Measurements from ENCODE around the gene FBXO36.

The FBXO36 gene

GRCh38 chr2:229969921-229970320 is 47.6 kb downstream of the FBXO36 start:
- no peak for DNase-seq (ENCODE audit: low read depth in 2 of 2)

DNA sequence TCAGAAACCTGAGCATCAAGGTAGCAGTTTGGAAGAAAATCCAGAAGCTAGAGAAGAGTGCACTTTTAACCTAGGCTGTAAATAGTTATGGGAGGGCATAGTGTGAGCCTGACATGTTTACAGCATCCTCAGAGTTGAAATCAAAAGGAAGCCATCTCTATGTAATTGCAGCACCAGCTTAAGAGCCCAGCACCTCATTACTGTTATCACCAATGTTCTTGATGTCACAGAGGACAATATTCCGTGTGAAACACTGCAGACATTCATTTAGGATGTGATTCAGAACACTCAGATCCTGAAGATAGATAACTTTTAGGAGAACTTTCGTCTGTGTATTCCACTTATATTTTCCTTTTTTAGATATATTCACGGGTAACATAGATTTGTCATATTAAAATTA is 48.1 kb downstream of the FBXO36 start:
- no peak for DNase-seq (ENCODE audit: low read depth in 2 of 2)

- DNase-seq (ENCODE audit: low read depth in 2 of 2) = no peak
Measured at GRCh38 chr2:229971298-229971790, 49.0 kb downstream of the FBXO36 start.

- no peak for DNase-seq (ENCODE audit: low read depth in 2 of 2)
Measured at GRCh38 chr2:229974266-229974665, 52.0 kb downstream of the FBXO36 start.

- no peak for DNase-seq (ENCODE audit: low read depth in 2 of 2)
Measured at GRCh38 chr2:229980431-229981184, 58.3 kb downstream of the FBXO36 start.

- DNase-seq (ENCODE audit: low read depth in 2 of 2) = no peak
Measured at GRCh38 chr2:229993236-229993635, 70.9 kb downstream of the FBXO36 start.

DNA sequence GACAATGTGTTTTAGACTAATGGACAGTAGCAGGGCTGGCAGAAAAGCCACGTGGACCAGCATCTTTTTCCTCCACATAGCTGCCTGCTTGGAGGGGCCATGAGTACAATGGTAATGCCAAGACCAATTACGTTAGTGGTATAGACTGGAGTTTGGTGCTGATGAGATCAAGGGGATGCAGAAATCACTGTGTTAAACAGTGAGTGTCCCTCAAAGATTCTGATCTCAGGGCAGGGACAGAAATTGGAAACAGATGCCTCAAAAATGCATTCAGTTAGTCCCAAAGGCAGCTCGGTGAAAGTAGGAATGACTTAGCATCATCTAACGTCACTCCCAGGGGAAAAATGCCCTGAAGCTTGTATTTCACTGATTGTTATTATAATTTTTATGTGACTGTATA is 74.0 kb downstream of the FBXO36 start:
- no peak for DNase-seq (ENCODE audit: low read depth in 2 of 2)

- DNase-seq (ENCODE audit: low read depth in 2 of 2) = no peak
Measured at GRCh38 chr2:229997565-229997964, 75.3 kb downstream of the FBXO36 start.

GRCh38 chr2:230000118-230000841 is 78.0 kb downstream of the FBXO36 start:
- DNase-seq (ENCODE audit: low read depth in 2 of 2) = no peak

- peak; percentile 45 to 52 for DNase-seq (ENCODE audit: low read depth in 2 of 2)
Measured at GRCh38 chr2:230007931-230008707, 85.8 kb downstream of the FBXO36 start.

GRCh38 chr2:230008708-230009066 is 86.4 kb downstream of the FBXO36 start:
- no peak for DNase-seq (ENCODE audit: low read depth in 2 of 2)

DNA sequence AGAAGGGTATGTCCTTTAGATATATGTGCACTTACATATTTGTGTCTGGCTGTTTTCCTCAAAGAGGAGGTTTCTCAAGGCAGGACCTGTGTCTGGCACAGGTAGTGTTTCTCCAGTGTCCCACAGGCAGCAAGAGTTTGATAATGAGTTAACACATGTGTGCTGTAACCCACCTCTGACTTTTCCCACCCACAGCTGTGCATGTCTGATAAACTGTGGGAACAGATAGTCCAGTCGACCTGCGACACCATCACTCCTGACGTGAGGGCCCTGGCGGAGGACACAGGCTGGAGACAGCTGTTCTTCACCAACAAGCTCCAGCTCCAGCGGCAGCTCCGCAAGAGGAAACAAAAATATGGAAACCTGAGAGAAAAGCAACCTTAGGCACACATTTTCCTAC is 88.2 kb downstream of the FBXO36 start:
- DNase-seq (ENCODE audit: low read depth in 2 of 2) = no peak

DNA sequence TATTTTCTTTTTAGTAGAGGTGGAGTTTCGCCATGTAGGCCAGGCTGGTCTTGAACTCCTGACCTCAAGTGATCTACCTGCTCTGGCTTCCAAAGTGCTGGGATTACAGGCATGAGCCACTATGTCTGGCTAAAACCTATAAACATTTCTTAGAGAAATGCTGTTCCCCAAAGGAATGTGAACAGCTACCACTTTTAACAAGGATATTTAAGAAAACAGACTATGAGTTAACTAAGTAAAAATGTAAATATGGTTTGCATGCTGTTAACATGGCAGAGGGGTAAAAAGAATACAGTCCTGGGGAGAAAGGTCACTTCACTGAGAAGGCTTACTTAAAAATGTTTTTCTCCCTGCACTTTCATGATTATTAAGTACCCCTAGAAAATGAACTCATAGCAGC is 89.3 kb downstream of the FBXO36 start:
- DNase-seq (ENCODE audit: low read depth in 2 of 2) = no peak

- DNase-seq (ENCODE audit: low read depth in 2 of 2) = no peak
Measured at GRCh38 chr2:230012267-230012884, 90.1 kb downstream of the FBXO36 start.

- DNase-seq (ENCODE audit: low read depth in 2 of 2) = no peak
Measured at GRCh38 chr2:230016844-230017243, 94.5 kb downstream of the FBXO36 start.

DNA sequence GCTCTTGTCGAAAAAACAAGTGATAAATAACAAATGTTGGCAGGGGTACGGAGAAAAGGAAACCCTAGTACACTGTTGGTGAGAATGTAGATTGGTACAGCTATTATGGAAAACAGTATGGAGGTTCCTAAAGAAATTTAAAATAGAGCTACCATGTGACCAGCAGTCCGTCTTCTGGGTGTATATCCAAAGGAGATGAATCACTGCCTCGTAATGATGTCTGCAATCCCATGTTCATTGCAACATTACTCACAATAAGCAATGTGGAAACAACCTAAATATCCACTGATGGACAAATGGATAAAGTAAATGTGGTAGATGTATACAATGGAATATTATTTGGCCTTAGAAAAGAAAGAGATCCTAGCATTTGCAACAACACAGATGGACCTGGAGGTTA is 95.8 kb downstream of the FBXO36 start:
- no peak for DNase-seq (ENCODE audit: low read depth in 2 of 2)

GRCh38 chr2:230019742-230020141 is 97.4 kb downstream of the FBXO36 start:
- no peak for DNase-seq (ENCODE audit: low read depth in 2 of 2)

DNA sequence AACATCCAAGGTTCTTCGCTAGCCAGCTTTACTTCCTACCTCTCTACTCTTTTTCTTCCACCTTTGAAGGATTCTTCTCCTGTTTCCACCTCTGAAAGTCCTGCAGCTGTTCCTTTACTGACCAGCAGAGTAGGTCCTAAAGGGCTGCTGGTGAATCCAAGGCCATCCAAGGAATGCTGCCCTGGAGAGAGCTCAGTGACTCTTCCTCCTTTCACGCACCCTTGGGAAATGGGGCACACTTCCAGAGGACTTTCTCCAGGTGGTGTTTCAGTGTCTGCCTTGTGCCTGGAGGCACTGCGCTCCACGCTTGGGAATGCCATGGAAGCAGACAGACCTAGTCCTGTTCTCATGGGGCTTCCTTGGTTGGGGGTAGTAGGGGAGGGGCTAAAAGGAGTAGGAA is 101.0 kb downstream of the FBXO36 start:
- no peak for DNase-seq (ENCODE audit: low read depth in 2 of 2)

GRCh38 chr2:230042195-230042594 is 119.9 kb downstream of the FBXO36 start:
- DNase-seq (ENCODE audit: low read depth in 2 of 2) = no peak

- no peak for DNase-seq (ENCODE audit: low read depth in 2 of 2)
Measured at GRCh38 chr2:230043025-230043424, 120.7 kb downstream of the FBXO36 start.

- no peak for DNase-seq (ENCODE audit: low read depth in 2 of 2)
Measured at GRCh38 chr2:230043461-230043860, 121.2 kb downstream of the FBXO36 start.

DNA sequence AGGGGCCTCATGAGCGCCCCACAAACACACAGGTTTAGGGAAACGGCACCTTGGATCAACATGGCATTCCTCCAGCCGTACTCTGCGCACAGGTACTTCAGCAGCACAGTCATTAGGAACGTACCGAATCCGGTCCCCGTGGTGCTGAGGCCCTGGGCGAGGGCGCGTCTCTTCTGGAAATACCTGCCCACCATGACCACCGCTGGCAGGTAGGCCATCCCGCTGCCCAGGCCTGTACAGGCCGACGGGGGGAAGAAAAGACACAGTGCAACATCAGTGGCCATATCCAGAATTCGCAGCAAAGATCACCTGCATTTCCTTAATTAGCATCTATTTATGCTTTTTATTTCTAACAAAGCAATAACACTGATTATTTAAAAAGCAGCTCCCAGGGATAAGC is 124.2 kb downstream of the FBXO36 start:
- no peak for DNase-seq (ENCODE audit: low read depth in 2 of 2)

Measured in stimulated activated CD8-positive, alpha-beta memory T cell treated with anti-CD3 and anti-CD28 coated beads, Interleukin-15, amount 100 ng/mL, for 48 hours (primary cell).